ENCODE data around the gene CPED1.
A peak's percentile ranks its signal among the peaks of the same experiment; 100 is the strongest.
"Not testable (repeated sequence)": the region's sequence is repeated elsewhere in the genome, so short reads cannot be mapped to it uniquely, and the experiment has no call there.

Gene CPED1

GRCh38 chr7:121186746-121187145 lies 198.2 kb downstream of the CPED1 start:
- no peak for DNase-seq (ENCODE audit: low read depth)

- no peak for DNase-seq (ENCODE audit: low read depth)
Measured at GRCh38 chr7:121187222-121187621, 198.7 kb downstream of the CPED1 start.

GRCh38 chr7:121187676-121188075 lies 199.2 kb downstream of the CPED1 start:
- DNase-seq (ENCODE audit: low read depth): peak; percentile 32

- DNase-seq (ENCODE audit: low read depth): no peak
Measured at GRCh38 chr7:121192834-121193233, 204.3 kb downstream of the CPED1 start.

GRCh38 chr7:121195010-121195409 lies 206.5 kb downstream of the CPED1 start:
- DNase-seq (ENCODE audit: low read depth): no peak

GRCh38 chr7:121195874-121196273 lies 207.4 kb downstream of the CPED1 start:
- peak; percentile 17 for DNase-seq (ENCODE audit: low read depth)

GRCh38 chr7:121196286-121196685 lies 207.8 kb downstream of the CPED1 start:
- no peak for DNase-seq (ENCODE audit: low read depth)

GRCh38 chr7:121197455-121197854 lies 208.9 kb downstream of the CPED1 start:
- DNase-seq (ENCODE audit: low read depth): no peak

- DNase-seq (ENCODE audit: low read depth): no peak
Measured at GRCh38 chr7:121198502-121198901, 210.0 kb downstream of the CPED1 start.

- no peak for DNase-seq (ENCODE audit: low read depth)
Measured at GRCh38 chr7:121202125-121202524, 213.6 kb downstream of the CPED1 start.

GRCh38 chr7:121202834-121203233 lies 214.3 kb downstream of the CPED1 start:
- DNase-seq (ENCODE audit: low read depth): no peak

GRCh38 chr7:121204537-121204936 lies 216.0 kb downstream of the CPED1 start:
- DNase-seq (ENCODE audit: low read depth): peak; percentile 62

GRCh38 chr7:121205777-121206176 lies 217.3 kb downstream of the CPED1 start:
- no peak for DNase-seq (ENCODE audit: low read depth)

GRCh38 chr7:121211253-121211652 lies 222.7 kb downstream of the CPED1 start:
- no peak for DNase-seq (ENCODE audit: low read depth)

- no peak for DNase-seq (ENCODE audit: low read depth)
Measured at GRCh38 chr7:121212036-121212435, 223.5 kb downstream of the CPED1 start.

GRCh38 chr7:121214657-121215056 lies 226.1 kb downstream of the CPED1 start:
- DNase-seq (ENCODE audit: low read depth): no peak

- DNase-seq (ENCODE audit: low read depth): no peak
Measured at GRCh38 chr7:121219026-121219425, 230.5 kb downstream of the CPED1 start.

GRCh38 chr7:121221108-121221507 lies 232.6 kb downstream of the CPED1 start:
- not testable (repeated sequence) for DNase-seq (ENCODE audit: low read depth)

- DNase-seq (ENCODE audit: low read depth): no peak
Measured at GRCh38 chr7:121228779-121229178, 240.3 kb downstream of the CPED1 start.

- DNase-seq (ENCODE audit: low read depth): no peak
Measured at GRCh38 chr7:121235201-121235600, 246.7 kb downstream of the CPED1 start.

- DNase-seq (ENCODE audit: low read depth): no peak
Measured at GRCh38 chr7:121237601-121238000, 249.1 kb downstream of the CPED1 start.

GRCh38 chr7:121244120-121244870 lies 255.8 kb downstream of the CPED1 start:
- DNase-seq (ENCODE audit: low read depth): no peak

GRCh38 chr7:121251367-121251766 lies 262.9 kb downstream of the CPED1 start:
- DNase-seq (ENCODE audit: low read depth): not testable (repeated sequence)
